Stimulated activated CD4-positive, alpha-beta T cell treated with anti-CD3 and anti-CD28 coated beads, Interleukin-4, amount 100 ng/mL, for 1 hour (primary cell): Measurements from ENCODE around the gene ZNF80.
"Not testable (repeated sequence)": the region's sequence is repeated elsewhere in the genome, so short reads cannot be mapped to it uniquely, and the experiment has no call there.

Experiments used
- DNase-seq: peaks from one replicate; pipeline ENCODE4 v3.0.0-alpha.2; 2020

Gene ZNF80

GRCh38 chr3:114237478-114237877 is at the start of gene ZNF80:
Gene ZNF80 (minus strand): TSS chr3:114237578. CDS start chr3:114237074, 504 bp downstream.
- not testable (repeated sequence) for DNase-seq

GRCh38 chr3:114286266-114286665 is 48.9 kb upstream of the ZNF80 start:
- DNase-seq = no peak

- no peak for DNase-seq
These were observed 48.4 kb upstream of the ZNF80 start for GRCh38 chr3:114285648-114286230.

GRCh38 chr3:114284644-114285043 is 47.3 kb upstream of the ZNF80 start:
- no peak for DNase-seq

- not testable (repeated sequence) for DNase-seq
These were observed 39.5 kb upstream of the ZNF80 start for GRCh38 chr3:114276856-114277255.

GRCh38 chr3:114274929-114275328 is 37.6 kb upstream of the ZNF80 start:
- no peak for DNase-seq

GRCh38 chr3:114272271-114272670 is 34.9 kb upstream of the ZNF80 start:
- DNase-seq = no peak

DNA sequence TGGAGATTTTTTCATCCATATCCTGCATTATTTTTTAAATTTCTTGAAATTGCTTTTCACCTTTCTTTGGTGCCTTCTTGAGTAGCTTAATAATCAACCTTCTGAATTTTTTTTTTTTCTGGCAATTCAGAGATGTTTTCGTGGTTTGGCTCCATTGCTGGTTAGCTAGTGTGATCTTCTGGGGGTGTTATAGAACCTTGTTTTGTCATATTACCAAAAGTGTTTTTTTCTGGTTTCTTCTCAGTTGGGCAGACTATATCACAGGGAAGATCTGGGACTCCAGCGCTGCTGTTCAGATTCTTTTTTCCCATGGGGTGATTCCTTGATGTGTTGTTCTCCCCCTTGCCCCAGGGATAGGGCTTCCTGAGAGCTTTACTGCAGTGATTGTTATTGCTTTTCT is 32.6 kb upstream of the ZNF80 start:
- DNase-seq = no peak

GRCh38 chr3:114260152-114260551 is 22.8 kb upstream of the ZNF80 start:
- DNase-seq = no peak

DNA sequence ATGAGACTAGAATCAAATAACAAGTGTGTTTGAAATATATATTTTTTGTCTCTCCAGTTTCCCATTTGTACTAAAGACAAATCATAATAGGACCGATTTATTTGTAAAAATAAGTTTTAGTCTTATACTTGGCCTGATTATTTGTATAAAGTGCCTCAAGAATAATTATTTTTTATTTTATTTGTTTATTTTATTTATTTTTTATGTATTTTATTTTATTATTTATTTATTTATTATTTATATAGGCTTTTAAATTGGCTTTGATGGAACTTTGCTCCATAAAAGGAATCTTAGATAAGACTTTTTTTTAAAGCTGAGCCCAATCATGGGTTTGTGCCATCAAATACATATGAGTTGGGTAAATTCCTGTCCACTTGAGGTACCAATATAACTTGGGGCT is 22.2 kb upstream of the ZNF80 start:
- DNase-seq = no peak

DNA sequence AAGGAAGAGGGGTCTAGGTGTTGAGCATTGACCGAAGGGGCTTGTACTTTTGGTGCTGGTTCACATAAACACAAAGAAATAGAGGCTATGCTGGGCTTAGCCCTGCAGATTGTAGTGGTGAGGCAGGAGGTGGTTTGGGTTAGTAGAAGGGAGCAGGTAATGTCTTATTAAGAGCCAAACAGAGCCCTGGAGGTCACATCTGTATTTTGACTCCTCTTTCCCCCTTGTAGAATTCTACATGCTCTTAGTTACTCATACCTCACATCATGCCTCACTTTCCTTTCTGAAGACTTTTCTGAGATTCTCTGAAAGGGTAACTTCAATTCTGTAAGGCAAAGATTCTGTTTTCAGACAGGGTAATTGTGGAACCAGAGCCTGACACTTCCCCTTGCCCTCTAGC is 16.1 kb upstream of the ZNF80 start:
- DNase-seq = no peak

GRCh38 chr3:114252954-114253353 is 15.6 kb upstream of the ZNF80 start:
- no peak for DNase-seq

DNA sequence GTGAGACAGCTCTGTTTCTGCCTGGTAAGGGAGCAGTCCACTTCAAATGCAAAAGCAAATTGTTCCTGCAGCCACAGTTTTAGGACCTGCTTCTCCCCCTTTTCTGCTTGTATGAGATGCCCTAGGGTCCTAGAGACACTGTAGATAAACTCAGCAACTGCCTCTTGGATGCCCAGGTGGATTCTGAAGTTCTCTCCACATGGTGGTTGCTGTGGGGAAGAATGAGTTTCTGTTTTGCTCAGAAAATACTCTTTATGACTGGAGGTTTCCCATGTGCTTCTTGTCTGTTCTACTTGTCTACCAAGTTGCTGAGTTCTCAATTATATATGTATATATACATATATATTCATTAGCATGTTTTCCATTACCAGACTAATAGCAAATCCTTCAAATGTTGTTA is 5.6 kb upstream of the ZNF80 start:
- no peak for DNase-seq

DNA sequence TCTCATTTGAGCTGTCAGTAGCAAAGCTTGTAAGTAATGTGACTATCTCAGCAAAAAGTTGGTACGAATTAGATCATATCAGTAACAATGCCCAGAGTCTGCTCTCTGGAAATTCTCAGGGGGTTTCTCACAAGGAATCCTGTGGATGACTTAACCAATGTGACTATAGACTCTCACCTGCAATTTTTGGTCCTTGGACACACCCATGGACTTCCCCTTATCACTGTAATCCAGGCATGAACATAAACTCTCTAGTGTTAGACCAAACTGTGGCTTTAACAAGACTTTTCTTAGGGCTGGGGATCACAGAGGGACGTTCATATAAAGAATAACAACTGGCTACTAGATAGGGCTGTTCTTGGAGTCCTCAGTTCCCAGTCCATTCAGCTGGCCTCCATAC is 3.9 kb upstream of the ZNF80 start:
- DNase-seq = no peak

DNA sequence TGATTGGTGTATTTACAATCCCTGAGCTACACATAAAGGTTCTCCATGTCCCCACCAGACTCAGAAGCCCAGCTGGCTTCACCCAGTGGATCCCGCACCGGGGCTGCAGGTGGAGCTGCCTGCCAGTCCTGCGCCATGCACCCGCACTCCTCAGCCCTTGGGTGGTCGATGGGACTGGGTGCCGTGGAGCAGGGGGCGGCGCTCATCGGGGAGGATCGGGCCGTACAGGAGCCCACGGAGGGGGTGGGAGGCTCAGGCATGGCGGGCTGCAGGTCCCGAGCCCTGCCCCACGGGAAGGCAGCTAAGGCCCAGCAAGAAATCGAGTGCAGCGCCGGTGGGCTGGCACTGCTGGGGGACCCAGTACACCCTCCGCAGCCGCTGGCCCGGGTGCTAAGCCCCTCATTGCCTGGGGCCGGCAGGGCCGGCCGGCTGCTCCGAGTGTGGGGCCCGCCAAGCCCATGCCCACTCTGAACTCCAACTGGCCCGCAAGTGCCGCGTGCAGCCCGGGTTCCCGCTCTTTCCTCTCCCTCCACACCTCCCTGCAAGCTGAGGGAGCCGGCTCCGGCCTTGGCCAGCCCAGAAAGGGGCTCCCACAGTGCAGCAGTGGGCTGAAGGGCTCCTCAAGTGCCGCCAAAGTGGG is 888 bp upstream of the ZNF80 start:
- not testable (repeated sequence) for DNase-seq

DNA sequence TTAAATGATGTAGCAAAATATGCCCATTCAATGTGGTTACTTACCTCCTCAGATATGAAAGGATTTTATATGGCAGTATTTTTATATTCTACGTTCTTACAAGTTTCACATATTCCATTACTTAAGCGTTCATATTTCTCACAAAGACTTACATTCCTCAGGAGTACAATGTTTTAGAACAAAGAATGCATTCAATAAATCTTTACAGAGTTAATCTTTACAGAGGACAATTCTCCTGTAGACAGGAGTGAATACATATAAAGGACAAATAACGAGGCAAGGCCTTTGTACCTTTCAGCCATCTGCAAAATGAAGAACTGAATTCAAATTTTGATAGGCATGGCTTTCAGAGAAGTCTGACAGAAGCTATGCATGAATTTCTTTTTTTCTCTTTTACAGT is 1.9 kb downstream of the ZNF80 start:
- no peak for DNase-seq

GRCh38 chr3:114234745-114235144 is 2.6 kb downstream of the ZNF80 start:
- no peak for DNase-seq

GRCh38 chr3:114231616-114232015 is 5.8 kb downstream of the ZNF80 start:
- DNase-seq = no peak

DNA sequence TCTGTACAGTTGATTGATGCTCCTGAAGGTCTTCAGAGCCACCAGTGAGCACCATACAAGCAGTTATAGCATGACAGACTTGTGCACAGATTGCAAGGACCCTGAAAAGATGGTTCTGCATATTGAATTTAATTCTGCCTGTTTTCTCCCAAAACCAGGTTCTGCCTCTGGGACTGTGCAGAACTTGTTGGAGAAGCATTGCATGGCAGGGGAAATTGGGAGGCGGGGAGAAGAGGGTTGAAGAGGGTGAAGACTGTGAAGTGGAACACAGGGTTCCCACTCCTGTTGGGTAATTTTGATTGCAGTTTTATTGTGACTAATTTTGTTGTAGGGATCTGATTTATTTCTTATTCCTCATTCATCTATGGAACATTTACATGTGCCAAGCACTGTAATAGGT is 10.3 kb downstream of the ZNF80 start:
- no peak for DNase-seq

DNA sequence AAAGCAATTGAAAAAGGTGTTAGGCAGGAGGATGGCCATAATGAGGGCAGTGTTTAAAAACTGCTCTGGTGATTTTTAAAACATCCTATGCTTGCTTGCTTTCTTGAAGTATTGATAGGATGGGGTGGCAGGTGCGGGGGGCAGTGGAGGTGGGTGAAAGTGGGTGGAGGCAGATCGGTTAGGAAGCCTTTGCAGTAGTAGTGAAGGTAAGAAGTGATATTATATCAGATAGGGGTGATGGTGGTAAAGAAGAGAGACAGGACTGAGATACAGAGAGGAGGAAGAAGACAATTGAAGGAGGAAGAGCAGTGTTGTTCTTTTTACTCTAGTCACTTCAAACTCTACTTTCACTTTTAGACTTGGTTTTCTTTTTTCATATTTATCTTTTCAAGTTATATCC is 11.1 kb downstream of the ZNF80 start:
- no peak for DNase-seq

DNA sequence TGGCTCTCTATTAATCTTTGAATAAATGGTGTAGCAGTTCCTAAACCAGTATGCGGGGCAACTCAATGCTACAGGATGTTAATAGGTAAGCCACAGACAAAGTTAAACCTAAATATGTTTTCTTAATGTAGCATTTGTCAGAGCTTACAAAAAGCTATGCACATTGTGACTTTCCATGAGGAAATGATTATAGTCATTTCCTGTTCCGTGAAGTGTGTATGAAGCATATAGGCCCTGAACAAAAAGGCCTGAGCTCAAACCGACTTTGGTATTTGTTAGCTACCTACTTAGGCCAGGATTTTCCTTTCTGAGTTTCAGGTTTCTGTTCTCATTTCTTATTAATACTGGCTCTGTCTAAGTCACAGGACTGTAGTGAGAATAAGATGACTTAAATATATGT is 14.2 kb downstream of the ZNF80 start:
- DNase-seq = no peak

DNA sequence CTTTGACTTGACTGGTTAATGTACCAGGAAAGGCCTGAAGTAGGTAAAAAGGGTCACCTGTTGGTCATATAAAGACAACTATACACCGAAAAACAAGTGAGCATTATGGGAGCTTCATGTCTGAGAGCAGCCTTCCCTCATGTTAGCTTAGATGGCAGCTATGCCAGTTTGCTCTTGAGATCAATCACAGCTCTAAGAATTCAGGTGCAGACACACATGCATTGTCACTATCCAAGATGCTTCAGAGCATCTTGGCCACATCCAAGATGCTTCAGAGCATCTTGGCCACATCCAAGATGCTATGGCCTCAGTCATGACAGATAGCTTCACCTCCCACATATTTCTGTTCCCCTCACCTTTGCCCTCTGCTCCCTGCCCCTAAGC is 15.5 kb downstream of the ZNF80 start:
- DNase-seq = no peak

DNA sequence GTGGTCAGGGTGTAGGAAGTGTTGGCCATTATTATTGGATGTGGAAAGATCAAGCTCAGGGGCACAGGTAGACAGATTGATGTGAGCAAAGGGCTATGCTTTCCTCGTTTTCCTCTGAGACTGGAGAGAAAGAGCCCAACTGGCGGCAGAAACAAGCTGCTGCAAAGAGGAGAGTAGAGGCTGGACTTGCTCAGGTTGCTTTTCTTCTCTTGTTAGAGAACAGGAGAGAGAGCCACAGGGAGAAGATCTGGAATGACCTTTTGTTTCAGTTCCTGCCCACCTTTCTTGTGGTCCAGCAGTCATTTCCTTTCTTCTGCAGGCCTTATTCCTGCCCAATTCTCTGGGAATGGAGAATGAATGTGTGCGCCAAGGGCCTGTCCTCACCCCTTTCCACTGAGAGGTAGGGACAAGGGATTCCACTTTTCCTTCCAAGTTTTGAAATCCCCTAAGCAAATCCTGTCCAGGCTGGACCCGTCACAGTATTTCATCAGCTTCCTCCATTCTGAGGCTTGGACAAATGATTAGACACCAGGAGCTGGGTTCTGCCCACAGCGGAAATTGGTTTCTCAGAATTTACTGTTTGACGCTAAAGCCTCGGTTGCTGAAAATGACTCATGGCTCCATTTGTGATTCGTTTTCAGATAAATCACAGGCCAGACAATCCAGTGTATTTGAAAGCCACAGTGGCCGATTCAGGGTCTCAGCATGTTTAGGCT is 16.1 kb downstream of the ZNF80 start:
- DNase-seq = no peak

DNA sequence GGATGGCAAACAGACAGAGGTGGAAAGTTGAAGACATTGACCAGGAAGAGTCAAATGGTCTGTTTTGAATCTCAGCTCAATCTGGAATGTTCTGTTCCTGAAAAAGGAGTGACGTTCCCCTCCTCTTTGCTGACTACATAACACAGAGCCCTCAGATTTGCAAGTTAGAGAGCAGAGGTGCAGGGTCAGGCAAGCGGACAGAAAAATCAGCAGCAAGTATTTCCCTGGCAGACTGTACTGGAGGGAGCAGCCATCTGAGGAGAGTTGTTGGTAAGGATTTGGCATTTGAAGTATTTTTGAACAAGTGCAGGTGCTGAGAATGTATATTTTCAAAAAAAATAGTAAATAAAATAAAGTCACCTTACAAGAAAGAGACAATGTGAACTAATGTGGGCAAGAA is 17.6 kb downstream of the ZNF80 start:
- no peak for DNase-seq
